Suprapubic skin (tissue), 4 donors: Measurements from ENCODE around the gene MAP3K8.

Experiments used
- POLR2A ChIP-seq, 2 donors: fragments of 450-650 bp; IDR thresholded peaks; one replicate each; pipeline ENCODE4 v1.6.1; 2017; ENCODE audit warnings: antibody characterized with exemption in 2 of 2, mild to moderate bottlenecking in 2 of 2, moderate library complexity in 2 of 2
- POLR2AphosphoS5 ChIP-seq, 3 donors: sonication (generic); formaldehyde crosslinking; IDR thresholded peaks; one replicate each; pipeline ENCODE4 v1.6.1; 2017; ENCODE audit warnings: antibody characterized with exemption in 3 of 3
- TF ChIP-seq, protein P1 (sequence below), 2 donors: fragments of 200-600 bp in 1 of 2; fragments of 450-650 bp in 1 of 2; sonication (generic) in 1 of 2; IDR thresholded peaks; one replicate each; pipeline ENCODE4 v1.5.1; 2016 to 2019; ENCODE audit warnings: antibody characterized with exemption in 2 of 2, mild to moderate bottlenecking in 1 of 2, moderate library complexity in 1 of 2

DNA sequence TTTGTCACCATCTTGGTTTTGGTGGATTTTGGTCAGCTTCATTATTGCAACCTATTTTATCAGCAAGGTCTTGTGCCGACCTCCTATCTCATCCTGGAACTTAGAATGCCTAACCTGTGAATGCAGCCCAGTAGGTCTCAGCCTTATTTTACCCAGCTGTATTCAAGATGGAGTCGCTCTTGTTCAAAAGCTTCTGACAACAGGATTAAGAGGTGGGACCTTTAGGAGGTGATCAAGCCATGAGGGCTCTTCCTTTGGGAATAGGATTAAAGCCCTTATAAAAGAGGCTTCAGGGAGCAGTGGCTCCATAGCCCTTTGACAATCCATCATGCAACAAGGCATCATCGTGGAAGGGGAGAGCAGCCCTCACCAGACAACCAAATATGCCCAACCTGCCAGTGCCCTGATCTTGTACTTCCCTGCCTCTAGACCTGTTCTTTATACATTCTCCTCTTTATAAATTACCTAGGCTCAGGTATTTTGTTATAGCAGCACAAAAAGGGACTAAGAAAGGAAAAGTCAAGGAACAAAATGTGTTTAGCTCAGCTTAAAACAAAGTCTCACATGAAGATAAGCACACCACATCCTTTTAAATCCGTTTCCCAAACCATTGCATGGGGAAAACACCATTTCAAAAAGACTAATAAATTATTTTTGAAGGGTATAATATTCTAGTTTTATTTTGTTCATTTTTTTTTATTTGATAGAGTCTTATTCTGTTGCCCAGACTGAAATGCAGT is 8.5 kb upstream of the MAP3K8 start:
- no peak for TF ChIP-seq POLR2A (IDR thresholded peaks at IDR 0.05)
- TF ChIP-seq, protein P1, sequence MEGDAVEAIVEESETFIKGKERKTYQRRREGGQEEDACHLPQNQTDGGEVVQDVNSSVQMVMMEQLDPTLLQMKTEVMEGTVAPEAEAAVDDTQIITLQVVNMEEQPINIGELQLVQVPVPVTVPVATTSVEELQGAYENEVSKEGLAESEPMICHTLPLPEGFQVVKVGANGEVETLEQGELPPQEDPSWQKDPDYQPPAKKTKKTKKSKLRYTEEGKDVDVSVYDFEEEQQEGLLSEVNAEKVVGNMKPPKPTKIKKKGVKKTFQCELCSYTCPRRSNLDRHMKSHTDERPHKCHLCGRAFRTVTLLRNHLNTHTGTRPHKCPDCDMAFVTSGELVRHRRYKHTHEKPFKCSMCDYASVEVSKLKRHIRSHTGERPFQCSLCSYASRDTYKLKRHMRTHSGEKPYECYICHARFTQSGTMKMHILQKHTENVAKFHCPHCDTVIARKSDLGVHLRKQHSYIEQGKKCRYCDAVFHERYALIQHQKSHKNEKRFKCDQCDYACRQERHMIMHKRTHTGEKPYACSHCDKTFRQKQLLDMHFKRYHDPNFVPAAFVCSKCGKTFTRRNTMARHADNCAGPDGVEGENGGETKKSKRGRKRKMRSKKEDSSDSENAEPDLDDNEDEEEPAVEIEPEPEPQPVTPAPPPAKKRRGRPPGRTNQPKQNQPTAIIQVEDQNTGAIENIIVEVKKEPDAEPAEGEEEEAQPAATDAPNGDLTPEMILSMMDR (IDR thresholded peaks at IDR 0.05): no peak
- TF ChIP-seq POLR2AphosphoS5 (IDR thresholded peaks at IDR 0.05): no peak
